C4-2B (cell line): ENCODE results near the gene ZBTB22.

Experiments
- H3K27ac ChIP-seq: fragments of 450-650 bp; 2 replicates; pipeline ENCODE4 v1.5.1; 2017
- CTCF ChIP-seq: fragments of 450-650 bp; conservative IDR thresholded peaks from 2 replicates; pipeline ENCODE4 v1.5.1; 2017; ENCODE audit warnings: mild to moderate bottlenecking
- ZFX ChIP-seq: fragments of 450-650 bp; IDR thresholded peaks from 2 replicates; pipeline ENCODE4 v1.6.1; 2017

ZBTB22 gene

GRCh38 chr6:33319939-33320314 is 2.4 kb upstream of the ZBTB22 start:
- TF ChIP-seq CTCF, result no peak
- no peak for TF ChIP-seq ZFX
- peak overlapping the region; percentile 5; the same call in 1 of the 2 replicates for H3K27ac ChIP-seq

GRCh38 chr6:33318426-33319073 is 1.0 kb upstream of the ZBTB22 start:
- peak overlapping the region; percentile 73 for H3K27ac ChIP-seq
- no peak for TF ChIP-seq ZFX
- no peak for TF ChIP-seq CTCF

GRCh38 chr6:33317419-33317668 is 200 bp downstream of the ZBTB22 start:
- peak overlapping the region; percentile 73 for H3K27ac ChIP-seq

GRCh38 chr6:33316603-33317418 is 733 bp downstream of the ZBTB22 start:
- no peak for TF ChIP-seq ZFX
- TF ChIP-seq CTCF, result no peak
- peak overlapping the region; percentile 73 for H3K27ac ChIP-seq

More at GRCh38 chr6:33317419-33317668, 200 bp downstream of the ZBTB22 start:
- TF ChIP-seq ZFX, result no peak
- no peak for TF ChIP-seq CTCF

GRCh38 chr6:33315793-33316602 is 1.5 kb downstream of the ZBTB22 start:
- no peak for TF ChIP-seq CTCF
- TF ChIP-seq ZFX, result no peak
- no peak overlapping the region for H3K27ac ChIP-seq

GRCh38 chr6:33314943-33315792 is 2.4 kb downstream of the ZBTB22 start:
- TF ChIP-seq CTCF (no peak), ZFX (no peak)
- H3K27ac ChIP-seq, result peak overlapping the region; percentile 93
